HFF-Myc (cell line): ENCODE results near the gene RTP2.

Experiments
- DNase-seq: peaks from one replicate; pipeline ENCODE4 v3.0.0-alpha.2; 2011; ENCODE audit warnings: low read depth; ENCODE audit errors: extremely low read depth
- H3K4me3 ChIP-seq: replicated peaks from 2 replicates; pipeline ENCODE4 v1.5.1; 2011; ENCODE audit warnings: low read depth, mild to moderate bottlenecking, control low read depth, low read length
- CTCF ChIP-seq: IDR thresholded peaks from 2 replicates; pipeline ENCODE4 v1.5.1; 2012; ENCODE audit warnings: mild to moderate bottlenecking, low read depth, low read length, control low read depth; ENCODE audit errors: missing control alignments

RTP2 gene

GRCh38 chr3:187698499-187699399 lies 3.6 kb downstream of the RTP2 start:
- TF ChIP-seq CTCF, result no peak
- H3K4me3 ChIP-seq, result no peak overlapping the region
- no peak for DNase-seq

- no peak for TF ChIP-seq CTCF
- DNase-seq, result no peak
- no peak overlapping the region for H3K4me3 ChIP-seq
Observed at GRCh38 chr3:187696021-187696420, 6.3 kb downstream of the RTP2 start.

- no peak for DNase-seq
- H3K4me3 ChIP-seq, result no peak overlapping the region
- no peak for TF ChIP-seq CTCF
Observed at GRCh38 chr3:187695449-187695848, 6.9 kb downstream of the RTP2 start.

- no peak for TF ChIP-seq CTCF
- no peak overlapping the region for H3K4me3 ChIP-seq
- no peak for DNase-seq
Observed at GRCh38 chr3:187694801-187695200, 7.6 kb downstream of the RTP2 start.

- DNase-seq, result no peak
- TF ChIP-seq CTCF, result no peak
- H3K4me3 ChIP-seq, result no peak overlapping the region
Observed at GRCh38 chr3:187693431-187693830, 8.9 kb downstream of the RTP2 start.

- no peak overlapping the region for H3K4me3 ChIP-seq
- no peak for TF ChIP-seq CTCF
- DNase-seq, result no peak
Observed at GRCh38 chr3:187689984-187690383, 12.4 kb downstream of the RTP2 start.
